ENCODE data around the gene SLC16A2.

SLC16A2 gene

DNA sequence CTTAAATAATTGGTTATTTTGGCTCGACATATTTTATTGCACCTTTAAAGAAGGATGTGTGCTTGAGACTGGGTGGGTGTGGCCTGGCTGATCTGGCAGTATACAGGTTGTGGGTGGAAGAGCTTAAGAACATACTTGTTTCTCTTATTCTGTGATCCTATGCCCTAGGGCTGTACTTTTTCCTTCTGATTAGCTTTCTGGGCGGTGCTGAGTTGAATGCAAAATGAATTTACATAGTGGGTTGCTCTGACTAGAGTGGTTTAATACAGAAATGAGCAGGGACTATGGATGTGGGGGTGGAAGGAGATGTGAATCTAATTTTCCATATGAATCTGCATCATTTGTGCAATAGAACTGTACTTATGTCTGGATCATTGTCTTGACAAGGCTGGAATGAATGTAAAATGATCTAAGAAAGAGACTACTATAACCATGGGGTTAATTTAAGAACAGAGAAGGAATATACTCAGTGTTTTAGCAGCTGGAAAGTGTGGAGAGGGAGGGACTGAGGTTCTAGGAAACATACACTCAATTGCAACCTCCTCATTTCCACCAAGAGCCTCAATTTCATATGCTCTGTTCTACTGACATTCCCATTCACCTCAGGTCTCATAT, 119.4 kb downstream of the SLC16A2 start:
- DNase-seq, result no peak

- DNase-seq, result no peak
Observed at GRCh38 chrX:74545880-74546523, 124.7 kb downstream of the SLC16A2 start.

- no peak for DNase-seq
Observed at GRCh38 chrX:74546984-74547383, 125.7 kb downstream of the SLC16A2 start.

DNA sequence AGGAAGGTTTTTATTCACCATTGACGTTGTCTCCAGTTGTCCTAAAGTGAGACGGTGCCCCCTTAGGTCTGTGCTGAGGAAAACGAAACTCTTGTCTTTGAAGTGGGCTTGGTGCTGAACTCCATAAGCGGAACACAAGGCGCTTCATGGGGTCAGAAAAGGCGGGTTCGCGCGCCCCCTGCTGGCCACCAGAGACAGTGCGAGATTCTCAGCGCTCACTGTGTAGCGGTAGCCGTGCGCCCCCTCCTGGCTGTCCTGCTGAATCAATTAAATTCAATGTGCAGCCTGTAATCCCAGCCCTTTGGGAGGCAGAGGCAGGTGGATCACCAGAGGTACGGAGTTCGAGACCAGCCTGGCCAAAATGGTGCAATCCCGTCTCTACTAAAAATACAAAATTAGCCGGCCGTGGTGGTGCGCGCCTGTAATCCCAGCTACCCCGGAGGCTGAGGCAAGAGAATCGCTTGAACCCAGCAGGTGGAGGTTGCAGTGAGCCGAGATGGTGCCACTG, 129.1 kb downstream of the SLC16A2 start:
- DNase-seq, result peak; percentile 65 to 67 (median 66)

DNA sequence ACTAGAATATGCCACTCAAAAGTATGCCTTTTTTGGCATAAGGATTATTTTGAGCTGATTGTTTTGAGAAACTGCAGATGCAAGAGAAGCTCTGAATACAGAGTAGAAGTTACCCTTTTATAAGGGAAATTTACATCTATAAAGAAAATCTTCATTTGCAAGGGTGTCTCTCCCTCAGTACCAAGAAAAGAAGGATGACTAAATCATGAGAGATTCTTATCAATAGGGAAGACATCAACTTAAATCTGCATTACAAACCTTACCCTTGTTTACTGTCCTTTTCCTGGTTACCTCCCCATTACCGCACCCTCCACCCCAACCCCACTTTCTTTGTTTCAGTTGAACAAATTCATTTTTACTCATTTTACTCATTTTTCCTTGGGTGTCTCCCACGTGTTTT, 130.6 kb downstream of the SLC16A2 start:
- no peak for DNase-seq

- no peak for DNase-seq
Observed at GRCh38 chrX:74557378-74557777, 136.1 kb downstream of the SLC16A2 start.

GRCh38 chrX:74578137-74578536, 156.8 kb downstream of the SLC16A2 start:
- DNase-seq, result no peak

DNA sequence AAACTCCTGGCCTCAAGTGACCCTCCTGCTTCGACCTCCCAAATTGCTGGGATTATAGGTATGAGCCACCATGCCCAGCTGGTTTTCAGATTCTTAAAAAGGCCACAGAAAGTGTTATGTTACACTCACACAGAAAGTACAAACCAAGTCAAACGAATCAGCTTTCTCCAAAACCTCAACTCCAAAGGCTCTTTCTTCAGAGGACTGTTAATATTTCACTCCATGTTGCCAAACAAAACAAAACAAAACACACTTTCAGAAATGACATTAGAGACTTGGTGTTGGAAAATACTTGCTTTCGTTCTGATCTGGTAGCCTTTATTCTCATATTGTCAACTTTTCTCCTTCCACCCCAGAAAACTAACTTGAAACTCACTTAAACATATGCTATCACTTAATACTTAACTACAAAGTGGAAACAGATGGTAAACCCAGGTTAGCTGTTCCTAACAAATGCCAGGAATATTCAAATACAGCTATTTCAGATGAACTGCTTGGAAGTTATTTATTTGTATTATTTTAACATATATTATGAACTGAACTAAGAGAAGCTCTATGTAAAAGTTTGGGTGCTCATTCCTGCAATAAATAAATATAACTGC, 158.4 kb downstream of the SLC16A2 start:
- no peak for DNase-seq
